Astrocyte of the spinal cord (primary cell): Measurements from ENCODE around the gene ACTL10.
A peak's percentile ranks its signal among the peaks of the same experiment; 100 is the strongest.
"Not testable (repeated sequence)": the region's sequence is repeated elsewhere in the genome, so short reads cannot be mapped to it uniquely, and the experiment has no call there.

Source experiments
- DNase-seq: peaks from one replicate; pipeline ENCODE4 v3.0.0; 2011; ENCODE audit warnings: low read depth, low spot score
- H3K4me3 ChIP-seq: 2 replicates; pipeline ENCODE4 v1.5.1; 2011; ENCODE audit warnings: low read depth, mild to moderate bottlenecking, low read length, moderate library complexity
- in situ Hi-C: cut with HindIII; loops from 2 replicates; pipeline ENCODE4 v1.10.0; 2017; ENCODE audit warnings: low sequenced_read_pairs
- TF ChIP-seq, protein P1 (sequence below): IDR thresholded peaks from 2 replicates; pipeline ENCODE4 v1.5.1; 2012; ENCODE audit warnings: low read depth, mild to moderate bottlenecking, low read length, inconsistent platforms

Gene ACTL10

DNA sequence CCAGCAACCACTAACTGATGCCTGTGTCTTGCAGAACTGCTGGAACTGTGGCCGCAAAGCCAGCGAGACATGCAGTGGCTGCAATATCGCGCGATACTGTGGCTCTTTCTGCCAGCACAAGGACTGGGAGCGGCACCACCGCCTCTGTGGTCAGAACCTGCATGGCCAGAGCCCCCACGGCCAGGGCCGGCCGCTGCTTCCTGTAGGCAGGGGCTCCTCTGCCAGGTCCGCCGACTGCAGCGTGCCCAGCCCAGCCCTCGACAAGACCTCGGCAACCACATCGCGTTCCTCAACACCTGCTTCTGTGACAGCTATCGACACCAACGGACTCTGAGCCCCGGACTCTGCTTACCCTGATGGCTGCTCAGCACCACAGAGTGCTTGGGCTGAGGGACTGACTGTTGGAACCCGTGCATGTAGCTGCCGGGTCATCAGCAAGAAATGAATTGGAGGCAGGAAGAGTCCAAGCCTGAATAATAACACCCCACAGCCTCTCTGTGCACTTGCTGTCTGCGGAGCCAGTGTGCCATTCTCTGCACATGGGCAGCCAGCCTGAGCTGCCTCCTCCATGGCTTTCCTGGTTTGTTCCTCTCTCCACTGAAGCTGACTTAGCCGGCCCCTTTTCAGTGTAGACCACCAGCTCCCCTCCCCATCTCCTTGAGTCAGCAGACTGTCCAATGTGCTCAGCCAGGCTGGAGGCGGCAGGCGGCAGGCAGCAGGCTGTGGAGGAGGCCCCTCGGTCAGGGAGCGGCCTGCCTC is 22.3 kb upstream of the ACTL10 start:
- in situ Hi-C loops = no loop called here
- TF ChIP-seq, protein P1, sequence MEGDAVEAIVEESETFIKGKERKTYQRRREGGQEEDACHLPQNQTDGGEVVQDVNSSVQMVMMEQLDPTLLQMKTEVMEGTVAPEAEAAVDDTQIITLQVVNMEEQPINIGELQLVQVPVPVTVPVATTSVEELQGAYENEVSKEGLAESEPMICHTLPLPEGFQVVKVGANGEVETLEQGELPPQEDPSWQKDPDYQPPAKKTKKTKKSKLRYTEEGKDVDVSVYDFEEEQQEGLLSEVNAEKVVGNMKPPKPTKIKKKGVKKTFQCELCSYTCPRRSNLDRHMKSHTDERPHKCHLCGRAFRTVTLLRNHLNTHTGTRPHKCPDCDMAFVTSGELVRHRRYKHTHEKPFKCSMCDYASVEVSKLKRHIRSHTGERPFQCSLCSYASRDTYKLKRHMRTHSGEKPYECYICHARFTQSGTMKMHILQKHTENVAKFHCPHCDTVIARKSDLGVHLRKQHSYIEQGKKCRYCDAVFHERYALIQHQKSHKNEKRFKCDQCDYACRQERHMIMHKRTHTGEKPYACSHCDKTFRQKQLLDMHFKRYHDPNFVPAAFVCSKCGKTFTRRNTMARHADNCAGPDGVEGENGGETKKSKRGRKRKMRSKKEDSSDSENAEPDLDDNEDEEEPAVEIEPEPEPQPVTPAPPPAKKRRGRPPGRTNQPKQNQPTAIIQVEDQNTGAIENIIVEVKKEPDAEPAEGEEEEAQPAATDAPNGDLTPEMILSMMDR = no peak
- H3K4me3 ChIP-seq = no peak overlapping the region
- no peak for DNase-seq

DNA sequence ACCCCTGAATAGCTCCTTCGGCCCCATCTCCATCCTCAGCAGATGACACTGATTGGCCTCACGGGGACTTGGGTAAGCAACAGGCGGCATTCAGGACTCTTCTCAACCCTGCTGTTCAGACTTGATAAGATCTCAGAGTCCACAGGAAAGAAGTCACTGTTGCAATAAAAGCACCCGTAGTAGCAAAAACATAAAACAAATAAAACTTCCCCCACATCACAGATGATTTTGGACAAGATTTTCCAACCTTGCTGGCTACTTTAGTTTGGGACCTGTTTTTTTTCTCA is 21.7 kb upstream of the ACTL10 start:
- no peak overlapping the region for H3K4me3 ChIP-seq
- no peak for DNase-seq
- in situ Hi-C loops = no loop called here
- TF ChIP-seq, protein P1 = no peak

DNA sequence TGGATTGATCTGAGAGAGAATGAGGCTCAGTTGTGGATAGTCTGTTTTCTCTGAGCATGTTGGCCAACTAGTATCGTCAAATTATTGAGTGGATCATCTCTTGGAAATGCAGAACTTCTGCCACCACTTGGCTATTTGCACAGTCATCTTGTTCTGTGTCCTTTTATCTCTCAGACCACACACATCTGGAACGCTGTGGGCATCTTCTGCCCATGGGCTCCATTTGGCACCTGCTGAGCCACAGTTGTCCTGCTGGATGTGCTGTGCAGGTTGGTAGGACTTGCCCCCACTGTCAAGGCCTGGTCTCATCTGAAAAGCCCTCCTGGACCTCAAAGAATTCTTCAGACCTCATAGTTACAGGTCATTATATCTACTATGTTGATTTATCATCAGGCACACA is 21.3 kb upstream of the ACTL10 start:
- in situ Hi-C loops = no loop called here
- no peak for DNase-seq
- H3K4me3 ChIP-seq = no peak overlapping the region
- TF ChIP-seq, protein P1 = no peak

DNA sequence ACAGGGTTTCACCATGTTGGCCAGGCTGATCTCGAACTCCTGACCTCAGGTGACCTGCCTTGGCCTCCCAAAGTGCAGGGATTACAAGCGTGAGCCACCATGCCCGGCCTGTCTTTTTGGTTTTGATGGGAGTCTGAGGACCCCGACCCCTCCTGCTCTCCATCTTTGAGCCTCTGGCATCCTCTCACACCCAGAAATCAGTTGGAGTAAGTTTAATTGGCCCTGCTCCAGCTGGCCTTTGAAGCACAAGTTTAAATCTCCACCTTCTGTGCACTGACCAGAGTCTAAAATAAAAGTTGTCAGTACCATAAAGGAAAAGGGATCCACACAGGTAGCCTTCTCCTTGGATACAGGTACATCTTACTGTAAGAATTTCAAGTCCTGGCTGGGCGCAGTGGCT is 20.6 kb upstream of the ACTL10 start:
- in situ Hi-C loops = no loop called here
- no peak for DNase-seq
- TF ChIP-seq, protein P1 = no peak
- no peak overlapping the region for H3K4me3 ChIP-seq

DNA sequence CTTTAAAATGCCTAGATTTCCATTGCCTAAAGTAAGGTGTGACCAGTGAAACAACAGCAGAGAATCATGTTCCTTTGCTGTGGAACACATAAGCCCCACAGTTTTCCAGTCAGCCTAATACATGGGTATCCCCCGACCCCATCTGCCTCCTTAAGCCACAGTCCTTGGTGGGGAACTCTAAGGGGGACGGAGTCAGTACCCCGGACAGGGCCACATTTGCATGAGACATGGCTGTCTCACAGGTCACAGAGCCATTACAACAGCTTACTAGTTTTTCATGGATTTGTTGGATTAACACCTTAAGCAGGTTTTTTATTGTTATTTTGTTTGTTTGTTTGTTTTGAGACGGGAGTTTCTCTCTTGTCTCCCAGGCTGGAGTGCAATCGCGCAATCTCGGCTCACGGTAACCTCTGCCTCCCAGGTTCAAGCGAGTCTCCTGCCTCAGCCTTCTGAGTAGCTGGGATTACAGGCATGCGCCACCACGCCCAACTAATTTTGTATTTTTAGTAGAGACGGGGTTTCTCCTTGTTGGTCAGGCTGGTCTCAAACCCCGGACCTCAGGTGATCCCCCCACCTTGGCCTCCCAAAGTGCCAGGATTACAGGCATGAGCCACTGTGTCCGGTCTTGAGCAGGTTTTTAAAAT is 19.7 kb upstream of the ACTL10 start:
- H3K4me3 ChIP-seq, DNase-seq, in situ Hi-C loops: not testable (repeated sequence)

DNA sequence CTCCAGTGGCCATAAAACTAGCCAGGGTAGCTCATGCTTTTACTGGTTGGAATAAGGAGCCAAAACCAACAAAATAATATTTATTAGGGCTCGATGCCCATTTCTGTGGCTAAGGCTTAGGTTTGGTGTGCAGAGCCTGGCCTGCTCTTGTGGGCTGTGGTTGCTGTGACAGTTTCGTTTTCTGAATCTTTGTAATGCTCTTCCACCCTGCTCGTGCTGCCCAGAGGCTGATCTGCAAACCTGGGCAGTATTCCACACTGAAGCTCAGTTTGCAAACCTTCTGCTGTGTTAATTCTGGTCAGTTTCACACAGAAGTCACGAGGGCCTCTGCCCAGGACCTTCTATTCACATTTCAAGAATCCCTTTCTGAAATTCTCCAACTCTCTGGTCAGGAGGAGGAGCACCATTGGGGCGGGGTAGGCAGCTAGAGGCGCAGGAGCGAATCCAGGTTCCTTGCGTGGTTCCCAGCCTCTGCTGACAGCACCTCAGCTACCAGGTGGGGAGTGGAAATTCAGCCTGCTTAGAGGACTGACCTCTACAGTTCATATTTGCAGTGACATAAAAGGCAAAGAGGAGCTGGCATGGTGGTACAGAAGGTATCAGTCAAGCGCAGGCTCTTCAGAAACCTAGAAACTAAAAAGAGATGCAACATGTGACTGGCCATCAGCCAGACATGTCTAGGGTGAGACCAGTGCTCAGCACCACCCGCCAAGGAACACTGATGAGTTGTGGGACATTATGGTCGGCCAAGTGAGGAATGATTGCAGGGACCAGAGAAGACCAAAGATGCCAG is 18.9 kb upstream of the ACTL10 start:
- no peak overlapping the region for H3K4me3 ChIP-seq
- in situ Hi-C loops = no loop called here
- TF ChIP-seq, protein P1 = no peak
- DNase-seq = peak; percentile 95
